ENCODE measurements around the gene TOX2. TPM values are rescaled to one million over a fixed set of nuclear protein-coding genes. Genes with fewer than 3 reads are reported as not detected.

The TOX2 gene
- total RNA-seq, 2 donors from 2014 or later, result 8.8 to 52.8 TPM

- Histone ChIP-seq H3K27ac (no peak overlapping the region), H3K4me3 (no peak overlapping the region), H3K36me3 (no peaks in the 10 kb centered on the region), H3K9me3 (no peaks in the 10 kb centered on the region), H3K27me3 (replicated peaks; ENCODE audit: insufficient read depth) (no peaks in the 10 kb centered on the region), H3K4me1 (replicated peaks) (no peaks in the 10 kb centered on the region)
- intact Hi-C loops (cut with DNase I), result no loop called here
- no peak for DNase-seq (ENCODE audit: low spot score)
- WGBS, result 80% methylated on average over 4 of the region's 4 CpGs
- no peak for TF ChIP-seq POLR2A (IDR thresholded peaks at IDR 0.05)
- TF ChIP-seq POLR2AphosphoS5 (IDR thresholded peaks at IDR 0.05), result no peak
- TF ChIP-seq CTCF (IDR thresholded peaks at IDR 0.05), result no peak
Observed at GRCh38 chr20:43993560-43993959, 78.9 kb downstream of the TOX2 start.

GRCh38 chr20:43994486-43995100 is 79.9 kb downstream of the TOX2 start:
- no peak for DNase-seq (ENCODE audit: low spot score)
- Histone ChIP-seq H3K27me3 (replicated peaks; ENCODE audit: insufficient read depth) (no peaks in the 10 kb centered on the region), H3K4me1 (replicated peaks) (no peaks in the 10 kb centered on the region), H3K36me3 (no peaks in the 10 kb centered on the region), H3K9me3 (no peaks in the 10 kb centered on the region), H3K4me3 (no peak overlapping the region), H3K27ac (no peak overlapping the region)
- TF ChIP-seq POLR2A (IDR thresholded peaks at IDR 0.05) (no peak), CTCF (IDR thresholded peaks at IDR 0.05) (no peak)
- intact Hi-C loops (cut with DNase I), result no loop called here
- 83% methylated on average over 11 of the region's 11 CpGs for WGBS

GRCh38 chr20:43995645-43996044 is 81.0 kb downstream of the TOX2 start:
- intact Hi-C loops (cut with DNase I), result no loop called here
- DNase-seq (ENCODE audit: low spot score), result no peak
- Histone ChIP-seq H3K4me1 (replicated peaks) (no peaks in the 10 kb centered on the region), H3K27ac (no peak overlapping the region), H3K4me3 (no peak overlapping the region), H3K36me3 (no peaks in the 10 kb centered on the region), H3K27me3 (replicated peaks; ENCODE audit: insufficient read depth) (no peaks in the 10 kb centered on the region), H3K9me3 (no peaks in the 10 kb centered on the region)
- no peak for TF ChIP-seq POLR2AphosphoS5 (IDR thresholded peaks at IDR 0.05)
- TF ChIP-seq POLR2A (IDR thresholded peaks at IDR 0.05), result no peak
- no peak for TF ChIP-seq CTCF (IDR thresholded peaks at IDR 0.05)

- Histone ChIP-seq H3K9me3 (no peaks in the 10 kb centered on the region), H3K4me1 (replicated peaks) (no peaks in the 10 kb centered on the region), H3K4me3 (no peak overlapping the region), H3K36me3 (no peaks in the 10 kb centered on the region), H3K27ac (no peak overlapping the region), H3K27me3 (replicated peaks; ENCODE audit: insufficient read depth) (no peaks in the 10 kb centered on the region)
- no peak for TF ChIP-seq CTCF (IDR thresholded peaks at IDR 0.05)
- TF ChIP-seq POLR2A (IDR thresholded peaks at IDR 0.05), result no peak
- TF ChIP-seq POLR2AphosphoS5 (IDR thresholded peaks at IDR 0.05), result no peak
- DNase-seq (ENCODE audit: low spot score), result no peak
- 70% methylated on average over 7 of the region's 7 CpGs for WGBS
- intact Hi-C loops (cut with DNase I), result no loop called here
Observed at GRCh38 chr20:43996240-43996930, 81.7 kb downstream of the TOX2 start.

- no peaks in the 10 kb centered on the region for H3K4me1 ChIP-seq (replicated peaks)
- H3K4me3 ChIP-seq, result no peak overlapping the region
- WGBS, result 67% methylated on average over 4 of the region's 4 CpGs
- H3K27ac ChIP-seq, result no peak overlapping the region
- H3K36me3 ChIP-seq, result no peaks in the 10 kb centered on the region
- DNase-seq (ENCODE audit: low spot score), result no peak
- TF ChIP-seq POLR2AphosphoS5 (IDR thresholded peaks at IDR 0.05), result no peak
- TF ChIP-seq CTCF (IDR thresholded peaks at IDR 0.05), result no peak
- no peak for TF ChIP-seq POLR2A (IDR thresholded peaks at IDR 0.05)
- no peaks in the 10 kb centered on the region for H3K27me3 ChIP-seq (replicated peaks; ENCODE audit: insufficient read depth)
- intact Hi-C loops (cut with DNase I), result no loop called here
- no peaks in the 10 kb centered on the region for H3K9me3 ChIP-seq
Observed at GRCh38 chr20:43999848-44000247, 85.2 kb downstream of the TOX2 start.

All from prostate gland (tissue), 2 donors.